NCI-H748 (cell line): Measurements from ENCODE around the gene MAP4K4.

ENCODE experiments used
- DNase-seq: peaks from one replicate; lab custom pipeline; 2025; ENCODE audit not compliant: unreplicated experiment; lab: John Stamatoyannopoulos, UW

The MAP4K4 gene

GRCh38 chr2:101697124-101698013 is at the start of gene MAP4K4:
Gene MAP4K4 (plus strand): TSS chr2:101697707. CDS start chr2:101698081, 374 bp downstream.
- DNase-seq = peak; percentile 84

GRCh38 chr2:101653469-101653868 is 44.0 kb upstream of the MAP4K4 start:
- no peak for DNase-seq

GRCh38 chr2:101655702-101656422 is 41.6 kb upstream of the MAP4K4 start:
- DNase-seq = no peak

- no peak for DNase-seq
Observed at GRCh38 chr2:101657787-101658186, 39.7 kb upstream of the MAP4K4 start.

- no peak for DNase-seq
Observed at GRCh38 chr2:101658387-101658786, 39.1 kb upstream of the MAP4K4 start.

GRCh38 chr2:101665312-101665711 is 32.2 kb upstream of the MAP4K4 start:
- no peak for DNase-seq

GRCh38 chr2:101667823-101668222 is 29.7 kb upstream of the MAP4K4 start:
- no peak for DNase-seq

- DNase-seq = no peak
Observed at GRCh38 chr2:101672047-101672446, 25.5 kb upstream of the MAP4K4 start.

- DNase-seq = no peak
Observed at GRCh38 chr2:101673920-101674319, 23.6 kb upstream of the MAP4K4 start.

GRCh38 chr2:101675512-101675911 is 22.0 kb upstream of the MAP4K4 start:
- DNase-seq = no peak

- DNase-seq = no peak
Observed at GRCh38 chr2:101676674-101677073, 20.8 kb upstream of the MAP4K4 start.

- no peak for DNase-seq
Observed at GRCh38 chr2:101677658-101678057, 19.8 kb upstream of the MAP4K4 start.

- no peak for DNase-seq
Observed at GRCh38 chr2:101678379-101678778, 19.1 kb upstream of the MAP4K4 start.

GRCh38 chr2:101679037-101679726 is 18.3 kb upstream of the MAP4K4 start:
- peak; percentile 4 for DNase-seq

- DNase-seq = no peak
Observed at GRCh38 chr2:101679801-101680487, 17.6 kb upstream of the MAP4K4 start.

GRCh38 chr2:101682311-101682710 is 15.2 kb upstream of the MAP4K4 start:
- DNase-seq = no peak

GRCh38 chr2:101684313-101684712 is 13.2 kb upstream of the MAP4K4 start:
- no peak for DNase-seq

GRCh38 chr2:101688261-101688660 is 9.2 kb upstream of the MAP4K4 start:
- DNase-seq = no peak

GRCh38 chr2:101689114-101689825 is 8.2 kb upstream of the MAP4K4 start:
- no peak for DNase-seq

- DNase-seq = no peak
Observed at GRCh38 chr2:101690547-101691152, 6.9 kb upstream of the MAP4K4 start.
